ENCODE results near the gene CD300A.
"Not testable (repeated sequence)": the region's sequence is repeated elsewhere in the genome, so short reads cannot be mapped to it uniquely, and the experiment has no call there.

The CD300A gene

GRCh38 chr17:74485022-74485743, 18.7 kb downstream of the CD300A start:
- DNase-seq = no peak

- no peak for DNase-seq
Observed at GRCh38 chr17:74485841-74486240, 19.4 kb downstream of the CD300A start.

- not testable (repeated sequence) for DNase-seq
Observed at GRCh38 chr17:74488276-74488675, 21.8 kb downstream of the CD300A start.

- DNase-seq = no peak
Observed at GRCh38 chr17:74490716-74491115, 24.3 kb downstream of the CD300A start.

GRCh38 chr17:74491626-74492025, 25.2 kb downstream of the CD300A start:
- no peak for DNase-seq

- DNase-seq = peak; percentile 77
Observed at GRCh38 chr17:74493331-74493833, 26.9 kb downstream of the CD300A start.

GRCh38 chr17:74497471-74497870, 31.0 kb downstream of the CD300A start:
- DNase-seq = no peak

GRCh38 chr17:74499992-74500391, 33.6 kb downstream of the CD300A start:
- DNase-seq = no peak

GRCh38 chr17:74502861-74503260, 36.4 kb downstream of the CD300A start:
- no peak for DNase-seq

- not testable (repeated sequence) for DNase-seq
Observed at GRCh38 chr17:74503949-74504348, 37.5 kb downstream of the CD300A start.

GRCh38 chr17:74508156-74508555, 41.7 kb downstream of the CD300A start:
- DNase-seq = no peak

- DNase-seq = no peak
Observed at GRCh38 chr17:74512036-74512435, 45.6 kb downstream of the CD300A start.

- DNase-seq = no peak
Observed at GRCh38 chr17:74512624-74513091, 46.2 kb downstream of the CD300A start.

GRCh38 chr17:74513987-74514631, 47.7 kb downstream of the CD300A start:
- no peak for DNase-seq

- DNase-seq = no peak
Observed at GRCh38 chr17:74514632-74515334, 48.3 kb downstream of the CD300A start.

GRCh38 chr17:74515941-74516340, 49.5 kb downstream of the CD300A start:
- DNase-seq = no peak

- no peak for DNase-seq
Observed at GRCh38 chr17:74516561-74517328, 50.3 kb downstream of the CD300A start.

- not testable (repeated sequence) for DNase-seq
Observed at GRCh38 chr17:74518413-74518981, 52.1 kb downstream of the CD300A start.

GRCh38 chr17:74520016-74520434, 53.6 kb downstream of the CD300A start:
- DNase-seq = no peak

- DNase-seq = no peak
Observed at GRCh38 chr17:74520790-74521480, 54.5 kb downstream of the CD300A start.

- DNase-seq = no peak
Observed at GRCh38 chr17:74521701-74522201, 55.3 kb downstream of the CD300A start.
